ENCODE data around the gene NIT1. TPM values are rescaled to one million over a fixed set of nuclear protein-coding genes. Genes with fewer than 3 reads are reported as not detected.

The NIT1 gene
- total and polyA plus RNA-seq, 2 of the 8 experiments (the other 6 are each of a cell fraction or from before 2014, with no cell fraction given): 33.0 to 40.4 TPM

DNA sequence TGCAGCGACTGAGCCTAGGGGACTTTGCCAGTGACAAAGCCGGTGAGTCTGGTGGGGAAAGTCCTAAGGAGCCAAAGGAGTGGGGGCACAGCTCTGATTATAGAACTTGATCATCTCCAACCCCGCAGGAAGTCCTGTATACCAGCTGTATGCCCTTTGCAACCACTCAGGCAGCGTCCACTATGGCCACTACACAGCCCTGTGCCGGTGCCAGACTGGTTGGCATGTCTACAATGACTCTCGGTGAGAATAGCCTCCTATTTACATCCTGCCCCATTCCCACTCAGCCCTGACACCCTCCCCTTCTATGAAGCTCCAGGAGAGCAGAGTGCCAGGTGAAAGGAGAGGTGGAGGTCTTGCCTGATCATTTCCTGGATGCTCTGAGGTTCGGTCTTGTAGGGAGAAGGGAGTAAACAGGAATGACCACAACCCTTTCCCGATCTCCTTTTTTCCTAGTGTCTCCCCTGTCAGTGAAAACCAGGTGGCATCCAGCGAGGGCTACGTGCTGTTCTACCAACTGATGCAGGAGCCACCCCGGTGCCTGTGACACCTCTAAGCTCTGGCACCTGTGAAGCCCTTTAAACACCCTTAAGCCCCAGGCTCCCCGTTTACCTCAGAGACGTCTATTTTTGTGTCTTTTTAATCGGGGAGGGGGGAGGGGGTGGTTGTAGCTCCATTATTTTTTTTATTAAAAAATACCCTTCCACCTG lies 47.2 kb downstream of the NIT1 start (continued):
- TF ChIP-seq HDAC2 (IDR thresholded peaks at IDR 0.05; ENCODE audit: borderline replicate concordance in 1 of 2, low read depth in 2 of 2, low read length in 2 of 2) (no peak), CREB1 (IDR thresholded peaks at IDR 0.05) (no peak), JUN (IDR thresholded peaks at IDR 0.05; ENCODE audit: low read depth, low read length) (no peak), PHF8 (conservative IDR thresholded peaks at IDR 0.05; ENCODE audit: low read depth, low read length) (no peak), SRF (IDR thresholded peaks at IDR 0.05; ENCODE audit: low read depth, low read length) (no peak)

Measured in H1 (cell line).